Mesenteric fat pad (tissue), 1 donor: ENCODE data around the gene DUSP28. TPM values are rescaled to one million over a fixed set of nuclear protein-coding genes. Genes with fewer than 3 reads are reported as not detected.

Source experiments
- DNase-seq: peaks from one replicate; pipeline ENCODE4 v3.0.0-alpha.2; 2020; ENCODE audit warnings: low spot score
- total RNA-seq: library from RNA; stranded (reverse); fragmentation: NEBNext Ultra II Directional; extraction: Animal tissue kit (Norgen Biotek cat#: 25700); gene quantifications from one replicate; pipeline ENCODE4 v1.2.1, GENCODE V29; 2021
- donor health status: DM: yes; HTN: yes; CAD: no.

DUSP28 gene
- total RNA-seq, 1 donor from 2014 or later: 3.8 TPM

- DNase-seq: no peak
Observed at GRCh38 chr2:240585101-240585500, 24.9 kb downstream of the DUSP28 start.

GRCh38 chr2:240585681-240586197 is 25.6 kb downstream of the DUSP28 start:
- no peak for DNase-seq

GRCh38 chr2:240586198-240586918 is 26.2 kb downstream of the DUSP28 start, which contains the start of gene CAPN10:
CAPN10 (plus strand) TSS chr2:240586734; CDS start chr2:240586912, 178 bp downstream.
- DNase-seq: peak; percentile 100

- DNase-seq: no peak
Observed at GRCh38 chr2:240586919-240587800, 27.0 kb downstream of the DUSP28 start.

GRCh38 chr2:240588006-240588655 is 28.0 kb downstream of the DUSP28 start:
- no peak for DNase-seq

- DNase-seq: no peak
Observed at GRCh38 chr2:240588669-240589068, 28.5 kb downstream of the DUSP28 start.

GRCh38 chr2:240589375-240589774 is 29.2 kb downstream of the DUSP28 start:
- DNase-seq: no peak

- no peak for DNase-seq
Observed at GRCh38 chr2:240589850-240590525, 29.8 kb downstream of the DUSP28 start.

- DNase-seq: no peak
Observed at GRCh38 chr2:240590681-240591111, 30.5 kb downstream of the DUSP28 start.

- DNase-seq: no peak
Observed at GRCh38 chr2:240591226-240591625, 31.1 kb downstream of the DUSP28 start.

GRCh38 chr2:240591784-240592183 is 31.6 kb downstream of the DUSP28 start:
- no peak for DNase-seq

GRCh38 chr2:240593026-240593702 is 33.0 kb downstream of the DUSP28 start:
- no peak for DNase-seq

GRCh38 chr2:240593703-240594451 is 33.7 kb downstream of the DUSP28 start:
- peak; percentile 89 for DNase-seq

- peak; percentile 84 for DNase-seq
Observed at GRCh38 chr2:240594511-240595380, 34.6 kb downstream of the DUSP28 start.

GRCh38 chr2:240595381-240596079 is 35.4 kb downstream of the DUSP28 start:
- peak; percentile 88 for DNase-seq

GRCh38 chr2:240596080-240596460 is 35.9 kb downstream of the DUSP28 start:
- no peak for DNase-seq

- DNase-seq: peak; percentile 89
Observed at GRCh38 chr2:240596491-240596931, 36.4 kb downstream of the DUSP28 start.

GRCh38 chr2:240597054-240597418 is 36.9 kb downstream of the DUSP28 start:
- DNase-seq: peak; percentile 88
